GM06990 (cell line): Measurements from ENCODE around the gene RHBDL3.
A peak's percentile ranks its signal among the peaks of the same experiment; 100 is the strongest.

ENCODE experiments used
- DNase-seq: peaks from one replicate; pipeline ENCODE4 v3.0.0-alpha.2; 2011; ENCODE audit not compliant: insufficient read length; ENCODE audit errors: extremely low read depth
- H3K27me3 ChIP-seq: replicated peaks from 2 replicates; pipeline ENCODE4 v1.6.0; 2011; ENCODE audit warnings: low read length; ENCODE audit not compliant: control insufficient read depth, insufficient read depth
- H3K36me3 ChIP-seq: 2 replicates; pipeline ENCODE4 v1.5.1; 2011; ENCODE audit warnings: low read length; ENCODE audit not compliant: control insufficient read depth, insufficient read depth
- H3K4me3 ChIP-seq: replicated peaks from 2 replicates; pipeline ENCODE4 v1.5.1; 2011; ENCODE audit warnings: low read depth, mild to moderate bottlenecking, control low read depth, low read length
- TF ChIP-seq, protein P1 (sequence below): IDR thresholded peaks from 2 replicates; pipeline ENCODE4 v1.5.1; 2011; ENCODE audit warnings: low read length, control low read depth, mild to moderate bottlenecking, inconsistent platforms; ENCODE audit not compliant: insufficient read depth, poor library complexity, severe bottlenecking

Gene RHBDL3

DNA sequence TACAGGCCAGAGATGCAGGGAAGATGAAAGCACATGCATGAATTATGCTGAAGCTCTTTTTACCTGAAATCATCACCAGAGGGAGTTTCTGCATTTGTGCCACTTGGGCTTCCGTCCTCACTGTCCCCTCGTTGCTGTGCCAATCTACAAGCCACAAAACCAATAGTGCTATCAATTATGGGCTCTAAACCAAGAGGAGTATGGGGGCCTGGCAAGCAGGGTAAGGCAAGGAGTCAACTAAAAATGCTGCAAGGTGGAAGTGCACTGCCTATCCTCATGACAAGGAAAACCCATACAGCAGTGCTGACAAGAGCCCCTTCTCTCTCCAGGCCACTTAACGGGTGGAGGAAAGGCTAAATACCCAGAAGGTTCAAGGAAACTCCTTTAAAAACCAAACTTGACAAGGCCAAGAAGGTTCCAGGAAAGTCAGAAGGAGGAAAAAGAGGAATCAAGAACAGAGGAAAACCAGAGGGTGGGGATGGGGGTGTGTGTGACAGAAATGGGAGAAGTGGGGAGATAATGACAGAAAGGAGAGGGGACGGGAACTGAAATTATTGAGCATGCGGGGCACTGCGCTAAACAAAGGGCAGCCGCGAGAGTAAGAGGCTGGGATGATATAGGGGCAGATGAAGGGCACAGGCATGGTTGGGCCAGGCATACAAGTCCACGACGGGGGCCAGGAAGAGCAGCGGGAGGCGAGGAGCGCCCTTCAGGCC is 75.7 kb downstream of the RHBDL3 start:
- Histone ChIP-seq H3K4me3 (peak overlapping the region; percentile 72), H3K36me3 (peaks cover 3% of the 10 kb centered on the region), H3K27me3 (no peaks in the 10 kb centered on the region)
- DNase-seq, result peak; percentile 20
- TF ChIP-seq, protein P1, sequence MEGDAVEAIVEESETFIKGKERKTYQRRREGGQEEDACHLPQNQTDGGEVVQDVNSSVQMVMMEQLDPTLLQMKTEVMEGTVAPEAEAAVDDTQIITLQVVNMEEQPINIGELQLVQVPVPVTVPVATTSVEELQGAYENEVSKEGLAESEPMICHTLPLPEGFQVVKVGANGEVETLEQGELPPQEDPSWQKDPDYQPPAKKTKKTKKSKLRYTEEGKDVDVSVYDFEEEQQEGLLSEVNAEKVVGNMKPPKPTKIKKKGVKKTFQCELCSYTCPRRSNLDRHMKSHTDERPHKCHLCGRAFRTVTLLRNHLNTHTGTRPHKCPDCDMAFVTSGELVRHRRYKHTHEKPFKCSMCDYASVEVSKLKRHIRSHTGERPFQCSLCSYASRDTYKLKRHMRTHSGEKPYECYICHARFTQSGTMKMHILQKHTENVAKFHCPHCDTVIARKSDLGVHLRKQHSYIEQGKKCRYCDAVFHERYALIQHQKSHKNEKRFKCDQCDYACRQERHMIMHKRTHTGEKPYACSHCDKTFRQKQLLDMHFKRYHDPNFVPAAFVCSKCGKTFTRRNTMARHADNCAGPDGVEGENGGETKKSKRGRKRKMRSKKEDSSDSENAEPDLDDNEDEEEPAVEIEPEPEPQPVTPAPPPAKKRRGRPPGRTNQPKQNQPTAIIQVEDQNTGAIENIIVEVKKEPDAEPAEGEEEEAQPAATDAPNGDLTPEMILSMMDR, result no peak

DNA sequence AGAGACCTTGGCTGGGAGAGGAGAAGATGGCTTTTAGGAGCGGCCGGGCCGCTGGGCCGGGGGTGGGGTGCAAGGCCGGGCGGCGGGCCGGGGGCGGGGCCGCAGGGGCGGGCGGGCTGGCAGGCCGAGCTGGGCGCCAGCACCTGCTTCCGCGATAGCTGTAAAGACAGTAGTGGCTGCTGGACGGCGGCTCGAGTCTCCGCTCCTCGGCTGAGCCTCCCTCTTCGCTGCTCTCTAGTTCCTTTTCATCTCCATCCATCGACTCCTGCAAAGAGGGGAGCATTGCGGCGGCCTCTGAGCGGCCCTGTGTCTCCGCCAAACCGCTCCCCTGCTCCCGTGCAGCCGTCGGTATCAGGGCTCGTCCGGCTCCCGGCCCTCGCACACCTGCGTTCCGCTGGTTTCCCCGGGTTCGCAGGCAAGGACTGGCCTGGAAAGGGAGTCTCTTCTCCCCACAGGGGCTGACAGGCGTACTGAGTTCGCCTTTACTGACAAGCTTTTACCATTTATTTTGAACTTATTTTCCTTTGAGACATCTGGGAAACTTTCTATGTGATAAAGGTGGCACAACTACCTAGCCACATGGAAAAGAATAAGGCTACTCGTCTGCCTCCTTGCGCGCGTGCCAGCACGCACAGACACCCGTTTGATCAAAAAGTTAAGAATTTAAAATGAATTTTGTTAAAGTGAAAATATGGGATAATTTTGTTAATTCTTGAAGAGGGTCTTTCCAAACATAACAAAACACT is 76.4 kb downstream of the RHBDL3 start, which contains the start of gene C17orf75:
C17orf75 (minus strand) TSS at position 317 of the 746 bp plus-strand sequence; CDS start at position 283, 34 bp downstream.
- Histone ChIP-seq H3K36me3 (peaks cover 2% of the 10 kb centered on the region), H3K4me3 (peak within 1 kb of the TSS; percentile 72), H3K27me3 (no peaks in the 10 kb centered on the region)
- TF ChIP-seq, protein P1, result no peak
- DNase-seq, result peak; percentile 89

DNA sequence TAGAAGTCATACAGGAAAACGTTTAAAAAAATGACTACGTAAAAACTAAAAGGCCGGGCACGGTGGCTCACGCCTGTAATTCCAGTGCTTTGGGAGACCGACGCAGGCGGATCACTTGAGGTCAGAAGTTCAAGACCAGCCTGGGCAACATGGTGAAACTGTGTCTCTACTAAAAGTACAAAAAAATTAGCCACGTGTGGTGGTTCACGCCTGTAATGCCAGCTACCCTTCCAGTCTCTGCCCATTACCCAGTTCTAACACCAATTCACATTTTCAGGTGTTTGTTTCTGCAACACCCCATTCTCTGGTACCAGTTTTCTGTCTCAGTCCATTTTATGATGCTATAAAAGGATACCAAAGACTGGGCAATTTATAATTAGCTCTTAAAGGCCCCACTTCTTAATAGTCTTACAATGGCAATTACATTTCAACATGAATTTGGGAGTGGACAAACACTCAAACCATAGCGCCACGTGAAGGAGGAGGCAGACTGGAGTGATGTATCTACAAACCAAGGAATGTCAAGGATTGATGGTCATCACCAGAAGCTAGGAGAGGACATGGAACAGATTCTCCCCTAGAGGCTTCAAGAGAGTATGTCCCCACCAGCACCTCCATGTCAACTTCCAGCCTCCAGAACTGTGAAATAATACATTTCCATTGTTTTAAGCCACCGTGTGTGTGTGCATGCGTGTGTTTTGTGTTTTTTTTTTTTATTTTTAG is 77.1 kb downstream of the RHBDL3 start:
- DNase-seq, result no peak
- no peaks in the 10 kb centered on the region; the same call in 1 of the 2 replicates for H3K36me3 ChIP-seq
- TF ChIP-seq, protein P1, result no peak
- no peaks in the 10 kb centered on the region for H3K27me3 ChIP-seq
- no peak overlapping the region for H3K4me3 ChIP-seq

DNA sequence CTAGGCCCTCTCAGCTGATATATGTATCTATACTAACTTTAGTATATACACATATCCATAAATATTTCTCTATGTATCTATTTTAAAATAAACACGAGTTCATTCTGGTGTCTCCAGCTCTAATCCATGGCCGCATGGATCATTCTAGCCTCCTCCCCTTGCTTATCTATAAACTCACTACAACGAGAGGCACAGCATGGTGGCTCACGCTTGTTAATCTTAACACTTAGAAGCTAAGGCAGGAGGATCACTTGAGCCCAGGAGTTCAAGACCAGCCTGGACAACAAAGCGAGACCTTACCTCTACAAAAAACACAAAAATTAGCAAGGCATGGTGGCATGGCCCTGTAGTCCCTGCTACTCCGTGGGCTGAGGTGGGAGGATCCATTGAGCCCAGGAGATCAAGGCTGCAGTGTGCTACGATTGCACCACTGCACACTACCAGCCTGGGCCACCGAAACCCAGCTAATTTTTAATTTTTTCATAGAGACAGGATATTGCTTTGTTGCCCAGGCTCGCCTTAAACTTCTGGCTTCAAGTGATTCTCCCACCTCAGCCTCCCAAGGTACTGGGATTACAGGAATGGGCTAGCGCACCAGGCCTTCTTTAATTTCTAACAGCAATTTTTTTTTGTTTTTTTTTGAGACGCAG is 80.4 kb downstream of the RHBDL3 start:
- Histone ChIP-seq H3K4me3 (no peak overlapping the region), H3K27me3 (no peaks in the 10 kb centered on the region), H3K36me3 (no peaks in the 10 kb centered on the region)
- TF ChIP-seq, protein P1, result no peak
- no peak for DNase-seq

DNA sequence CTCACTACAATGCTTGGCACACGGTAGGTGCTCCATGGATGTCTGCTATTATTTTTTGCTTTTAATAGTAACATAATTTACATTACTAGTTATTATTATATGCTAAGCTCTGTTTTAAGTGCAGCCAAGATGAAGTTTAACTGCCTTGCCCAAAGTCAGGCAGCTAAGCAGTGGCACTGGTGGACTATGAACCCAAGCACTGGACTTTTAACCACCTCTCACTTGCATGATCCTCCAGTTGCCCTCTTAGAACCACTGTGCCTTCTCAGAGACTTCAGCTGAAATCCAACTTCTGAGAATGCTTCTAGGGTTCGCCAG is 82.8 kb downstream of the RHBDL3 start:
- H3K36me3 ChIP-seq, result peaks cover 3% of the 10 kb centered on the region
- no peak overlapping the region for H3K4me3 ChIP-seq
- DNase-seq, result no peak
- no peaks in the 10 kb centered on the region for H3K27me3 ChIP-seq
- TF ChIP-seq, protein P1, result no peak
